Panc1 (cell line): ENCODE measurements around the gene SVIL. TPM values are rescaled to one million over a fixed set of nuclear protein-coding genes. Genes with fewer than 3 reads are reported as not detected.

Experiments
- ATAC-seq: fragments of 200-7000 bp; cut with Tn5 transposase; 2 replicates; pipeline ENCODE4 v1.9.1; 2020; ENCODE audit warnings: mild to moderate bottlenecking, moderate library complexity
- BruUV-seq: library from RNA; stranded (reverse); fragments of 400-500 nt; replicated peaks from 2 replicates; lab custom pipeline; 2021; lab: Mats Ljungman, UMichigan
- CTCF ChIA-PET: fragments of 300-600 bp; sonication (Branson Sonifier 250); formaldehyde crosslinking; loops from one replicate; lab custom pipeline; 2022; ENCODE audit warnings: antibody characterized with exemption; lab: Charles Lee
- POLR2A ChIA-PET: fragments of 300-600 bp; sonication (Branson Sonifier 250); formaldehyde crosslinking; loops from one replicate; lab custom pipeline; 2022; ENCODE audit warnings: antibody characterized with exemption; lab: Charles Lee
- DNase-seq: peaks from one replicate; pipeline ENCODE4 v3.0.0-alpha.2; 2010; ENCODE audit warnings: low read depth, low spot score
- H3K27ac ChIP-seq: 2 replicates; pipeline ENCODE4 v1.5.1; 2011; ENCODE audit warnings: mild to moderate bottlenecking, low read length, inconsistent platforms
- H3K27me3 ChIP-seq: fragments of 200-500 bp; sonication (Bioruptor generic); 2 replicates; pipeline ENCODE4 v1.6.0; 2014; ENCODE audit warnings: low read length, inconsistent platforms; ENCODE audit not compliant: control insufficient read depth, insufficient read depth
- H3K36me3 ChIP-seq: fragments of 200-500 bp; sonication (Bioruptor generic); 2 replicates; pipeline ENCODE4 v1.5.1; 2014; ENCODE audit warnings: inconsistent platforms, mild to moderate bottlenecking, low read length, moderate library complexity; ENCODE audit not compliant: control insufficient read depth, insufficient read depth
- H3K4me1 ChIP-seq: 2 replicates; pipeline ENCODE4 v1.5.1; 2011; ENCODE audit warnings: inconsistent platforms, mild to moderate bottlenecking, low read length, moderate library complexity; ENCODE audit not compliant: control insufficient read depth, insufficient read depth
- H3K4me3 ChIP-seq, 2 experiments: 2 replicates each; pipeline ENCODE4 v1.5.1; 2011 to 2012; ENCODE audit warnings: low read depth in 2 of 2, low read length in 2 of 2, mild to moderate bottlenecking in 2 of 2, inconsistent platforms in 1 of 2, moderate library complexity in 1 of 2
- H3K9me3 ChIP-seq: fragments of 200-500 bp; sonication (Bioruptor generic); 2 replicates; pipeline ENCODE4 v1.5.1; 2014; ENCODE audit warnings: low read depth, mild to moderate bottlenecking, inconsistent platforms, low read length, moderate library complexity; ENCODE audit not compliant: control insufficient read depth, insufficient read depth
- CTCF ChIP-seq: fragments of 450-650 bp; IDR thresholded peaks from 2 replicates; pipeline ENCODE4 v1.5.1; 2017; ENCODE audit warnings: mild to moderate bottlenecking
- POLR2AphosphoS5 ChIP-seq: IDR thresholded peaks from 2 replicates; pipeline ENCODE4 v1.6.1; 2012; ENCODE audit warnings: mild to moderate bottlenecking, low read depth, low read length, moderate library complexity
- REST ChIP-seq, 2 experiments: IDR thresholded peaks; 2 replicates each; pipeline ENCODE4 v1.6.1; 2011 to 2012; ENCODE audit warnings: low read depth in 2 of 2, control low read depth in 1 of 2, low read length in 1 of 2, mild to moderate bottlenecking in 1 of 2, moderate library complexity in 1 of 2; ENCODE audit not compliant: insufficient read depth in 1 of 2
- SIN3A ChIP-seq: IDR thresholded peaks from 2 replicates; pipeline ENCODE4 v1.6.1; 2012; ENCODE audit warnings: low read depth, mild to moderate bottlenecking, low read length, moderate library complexity, borderline replicate concordance; ENCODE audit not compliant: insufficient read depth
- TCF7L2 ChIP-seq: IDR thresholded peaks from 2 replicates; pipeline ENCODE4 v1.6.1; 2011; ENCODE audit warnings: mild to moderate bottlenecking, low read depth, low read length, inconsistent platforms
- in situ Hi-C: cut with HindIII; loops from 2 replicates; pipeline ENCODE4 v1.10.0; 2016; ENCODE audit warnings: low sequenced_read_pairs, low pct_unique_long_range_greater_than_20kb
- intact Hi-C: fragments of 100-400 bp; cut with micrococcal nuclease; formaldehyde crosslinking; loops from one replicate; pipeline ENCODE4 v1.10.0; 2022; ENCODE audit not compliant: unreplicated experiment
- total RNA-seq: library from RNA; stranded (reverse); gene quantifications from one replicate; pipeline ENCODE4 v1.2.1, GENCODE V29; 2021; ENCODE audit not compliant: unreplicated experiment

SVIL gene
- total RNA-seq, 1 experiment from 2014 or later: 72.8 TPM

GRCh38 chr10:29667191-29667590, 32.4 kb upstream of the SVIL start:
- no peak for TF ChIP-seq POLR2AphosphoS5
- no peak for TF ChIP-seq SIN3A
- TF ChIP-seq REST (IDR thresholded peaks at IDR 0.05; ENCODE audit: insufficient read depth in 1 of 2, low read depth in 2 of 2, low read length in 1 of 2): no peak
- TF ChIP-seq TCF7L2: no peak
- TF ChIP-seq CTCF: no peak
- Histone ChIP-seq H3K9me3 (no peaks in the 10 kb centered on the region), H3K27me3 (no peaks in the 10 kb centered on the region), H3K27ac (no peak overlapping the region), H3K4me3 (no peak overlapping the region), H3K36me3 (no peaks in the 10 kb centered on the region), H3K4me1 (no peaks in the 10 kb centered on the region; the same call in 1 of the 2 replicates)
- ATAC-seq: no peak
- CTCF ChIA-PET: no interaction called here
- POLR2A ChIA-PET: no interaction called here
- BruUV-seq: no TSS peak
- no peak for DNase-seq
- in situ Hi-C loops (no loop called here), intact Hi-C loops (no loop called here)

GRCh38 chr10:29666201-29666600, 31.4 kb upstream of the SVIL start:
- in situ Hi-C loops: no loop called here
- no peaks in the 10 kb centered on the region for H3K9me3 ChIP-seq
- H3K36me3 ChIP-seq: no peaks in the 10 kb centered on the region
- no peak for DNase-seq
- no peak for ATAC-seq
- no peak overlapping the region for H3K4me3 ChIP-seq
- POLR2A ChIA-PET: no interaction called here
- intact Hi-C loops: no loop called here
- no peaks in the 10 kb centered on the region for H3K27me3 ChIP-seq
- TF ChIP-seq REST (IDR thresholded peaks at IDR 0.05; ENCODE audit: insufficient read depth in 1 of 2, low read depth in 2 of 2, low read length in 1 of 2) (no peak), POLR2AphosphoS5 (no peak), TCF7L2 (no peak), SIN3A (no peak), CTCF (no peak)
- CTCF ChIA-PET: no interaction called here
- no peak overlapping the region for H3K27ac ChIP-seq
- H3K4me1 ChIP-seq: peaks cover 4% of the 10 kb centered on the region
- no TSS peak for BruUV-seq
